ENCODE results near the gene FAF1.

DNA sequence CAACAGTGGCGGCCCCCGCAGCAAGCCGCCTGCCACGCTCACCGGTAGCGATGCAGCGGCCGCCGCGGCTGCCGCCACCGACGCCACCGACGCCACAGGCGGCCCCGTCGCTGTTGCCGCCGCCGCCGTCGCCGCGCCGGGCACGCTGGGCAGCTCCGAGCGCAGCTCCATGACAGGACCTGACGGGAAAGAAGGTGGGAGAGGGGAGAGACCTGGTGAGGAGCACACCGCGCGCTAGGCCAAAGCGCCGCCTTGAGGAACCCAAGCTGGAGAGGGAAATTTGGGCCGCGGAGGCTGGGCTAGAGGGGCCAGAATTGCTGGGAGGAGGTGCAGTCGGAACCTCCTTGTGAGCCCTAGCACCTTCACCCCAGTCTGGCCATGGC, 538.7 kb downstream of the FAF1 start:
- TF ChIP-seq TCF3 (CRISPR knock-in tag; IDR thresholded peaks at IDR 0.05): no peak
- no peak for TF ChIP-seq CREM (IDR thresholded peaks at IDR 0.05; ENCODE audit: low read depth)
- TF ChIP-seq, protein P1, sequence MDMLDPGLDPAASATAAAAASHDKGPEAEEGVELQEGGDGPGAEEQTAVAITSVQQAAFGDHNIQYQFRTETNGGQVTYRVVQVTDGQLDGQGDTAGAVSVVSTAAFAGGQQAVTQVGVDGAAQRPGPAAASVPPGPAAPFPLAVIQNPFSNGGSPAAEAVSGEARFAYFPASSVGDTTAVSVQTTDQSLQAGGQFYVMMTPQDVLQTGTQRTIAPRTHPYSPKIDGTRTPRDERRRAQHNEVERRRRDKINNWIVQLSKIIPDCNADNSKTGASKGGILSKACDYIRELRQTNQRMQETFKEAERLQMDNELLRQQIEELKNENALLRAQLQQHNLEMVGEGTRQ (CRISPR knock-in tag; IDR thresholded peaks at IDR 0.05): no peak
- TF ChIP-seq RBM25 (IDR thresholded peaks at IDR 0.05; ENCODE audit: low read depth, low read length, severe bottlenecking): no peak
- no peak for TF ChIP-seq IRF2 (CRISPR knock-in tag; IDR thresholded peaks at IDR 0.05)
- no peak for TF ChIP-seq BDP1 (IDR thresholded peaks at IDR 0.05; ENCODE audit: insufficient read depth, insufficient read length)
- TF ChIP-seq EZH2 (IDR thresholded peaks at IDR 0.05; ENCODE audit: borderline replicate concordance, low read depth, low read length): no peak
- TF ChIP-seq, protein P2, sequence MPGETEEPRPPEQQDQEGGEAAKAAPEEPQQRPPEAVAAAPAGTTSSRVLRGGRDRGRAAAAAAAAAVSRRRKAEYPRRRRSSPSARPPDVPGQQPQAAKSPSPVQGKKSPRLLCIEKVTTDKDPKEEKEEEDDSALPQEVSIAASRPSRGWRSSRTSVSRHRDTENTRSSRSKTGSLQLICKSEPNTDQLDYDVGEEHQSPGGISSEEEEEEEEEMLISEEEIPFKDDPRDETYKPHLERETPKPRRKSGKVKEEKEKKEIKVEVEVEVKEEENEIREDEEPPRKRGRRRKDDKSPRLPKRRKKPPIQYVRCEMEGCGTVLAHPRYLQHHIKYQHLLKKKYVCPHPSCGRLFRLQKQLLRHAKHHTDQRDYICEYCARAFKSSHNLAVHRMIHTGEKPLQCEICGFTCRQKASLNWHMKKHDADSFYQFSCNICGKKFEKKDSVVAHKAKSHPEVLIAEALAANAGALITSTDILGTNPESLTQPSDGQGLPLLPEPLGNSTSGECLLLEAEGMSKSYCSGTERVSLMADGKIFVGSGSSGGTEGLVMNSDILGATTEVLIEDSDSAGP (CRISPR knock-in tag; IDR thresholded peaks at IDR 0.05): no peak
- TF ChIP-seq ZBTB8A (IDR thresholded peaks at IDR 0.05; ENCODE audit: partially characterized antibody): no peak
- no peak for TF ChIP-seq ZZZ3 (IDR thresholded peaks at IDR 0.05)

All from K562 (cell line).